Body of pancreas (tissue), 4 donors: ENCODE measurements around the gene EMC8. TPM values are rescaled to one million over a fixed set of nuclear protein-coding genes. Genes with fewer than 3 reads are reported as not detected.
"Not testable (repeated sequence)": the region's sequence is repeated elsewhere in the genome, so short reads cannot be mapped to it uniquely, and the experiment has no call there.

ENCODE experiments used
- ATAC-seq: fragments of 150-250 bp; one replicate; pipeline ENCODE4 v1.9.1; 2016
- DNase-seq, 4 donors: peaks; one replicate each; pipeline ENCODE4 v3.0.0-alpha.2; 2019
- H3K27ac ChIP-seq, 4 donors: fragments of 200-600 bp; sonication (generic); 1 replicate in 3 of 4; 2 replicates in 1 of 4; pipeline versions ENCODE4 v1.5.1 to v1.6.1; 2016 to 2019; ENCODE audit warnings: mild to moderate bottlenecking in 1 of 4, mixed read lengths in 1 of 4, moderate library complexity in 1 of 4
- H3K27me3 ChIP-seq, 2 donors: fragments of 200-600 bp; sonication (generic); one replicate each; pipeline ENCODE4 v1.6.0; 2016; ENCODE audit warnings: mild to moderate bottlenecking in 1 of 2
- H3K36me3 ChIP-seq, 2 donors: fragments of 200-600 bp; sonication (generic); replicated peaks in 1 of 2; 2 replicates each; pipeline ENCODE4 v1.5.1; 2016; ENCODE audit warnings: low read depth in 2 of 2; ENCODE audit not compliant: insufficient read depth in 1 of 2
- H3K4me1 ChIP-seq: fragments of 200-600 bp; sonication (generic); one replicate; pipeline ENCODE4 v1.6.0; 2016
- H3K4me3 ChIP-seq, 2 donors: fragments of 200-600 bp; sonication (generic); 1 replicate in 1 of 2; 2 replicates in 1 of 2; pipeline ENCODE4 v1.5.1; 2016 to 2019
- H3K9me3 ChIP-seq, 3 donors: fragments of 200-600 bp; sonication (generic); 1 replicate in 2 of 3; 2 replicates in 1 of 3; pipeline ENCODE4 v1.5.1; 2016
- POLR2A ChIP-seq, 3 donors: fragments of 450-650 bp; IDR thresholded peaks; one replicate each; pipeline ENCODE4 v1.6.1; 2016; ENCODE audit warnings: antibody characterized with exemption in 3 of 3, mild to moderate bottlenecking in 2 of 3
- WGBS, 2 donors: methylation state at CpG; one replicate each; pipeline ENCODE4 v1.1.5; 2017; 5-methylcytosine and 5-hydroxymethylcytosine counted together
- intact Hi-C: fragments of 100-400 bp; cut with DNase I; formaldehyde crosslinking; loops from one replicate; pipeline ENCODE4 v1.15.1; 2023
- total RNA-seq, 2 donors: library from RNA; depleted of rRNA; stranded (reverse); fragments of >200 nt; gene quantifications; one replicate each; pipeline ENCODE4 v1.1.0, GENCODE V29; 2016
- TF ChIP-seq, protein P1 (sequence below), 7 experiments: fragments of 450-650 bp in 4 of 7; fragments of 200-600 bp in 3 of 7; sonication (generic) in 3 of 7; IDR thresholded peaks; one replicate each; pipeline ENCODE4 v1.5.1; 2016 to 2019; ENCODE audit warnings: antibody characterized with exemption in 7 of 7

Gene EMC8
- total RNA-seq, 2 donors from 2014 or later = 16.3 to 30.7 TPM

DNA sequence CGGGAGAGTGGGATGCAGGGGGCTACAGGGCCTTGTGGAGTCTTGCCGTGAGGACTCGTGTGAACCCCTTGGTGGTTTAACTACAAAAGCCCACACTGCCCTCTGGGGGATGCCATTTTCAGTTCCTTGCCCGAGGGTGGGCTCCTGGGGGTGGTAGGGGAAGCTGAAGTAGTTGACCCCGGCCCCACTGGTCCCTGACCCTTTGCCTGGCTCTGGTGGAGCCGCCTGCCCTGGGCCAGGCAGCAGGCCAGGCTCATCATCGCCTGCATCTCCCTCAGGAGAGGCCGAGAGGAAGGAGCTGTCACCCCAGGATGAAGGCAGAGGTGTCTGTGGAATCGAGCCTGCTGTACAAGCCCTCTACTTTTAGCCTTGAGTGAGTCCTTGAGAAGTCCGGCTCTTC lies 10.3 kb upstream of the EMC8 start:
- no peak for TF ChIP-seq POLR2A (IDR thresholded peaks at IDR 0.05)
- TF ChIP-seq, protein P1, sequence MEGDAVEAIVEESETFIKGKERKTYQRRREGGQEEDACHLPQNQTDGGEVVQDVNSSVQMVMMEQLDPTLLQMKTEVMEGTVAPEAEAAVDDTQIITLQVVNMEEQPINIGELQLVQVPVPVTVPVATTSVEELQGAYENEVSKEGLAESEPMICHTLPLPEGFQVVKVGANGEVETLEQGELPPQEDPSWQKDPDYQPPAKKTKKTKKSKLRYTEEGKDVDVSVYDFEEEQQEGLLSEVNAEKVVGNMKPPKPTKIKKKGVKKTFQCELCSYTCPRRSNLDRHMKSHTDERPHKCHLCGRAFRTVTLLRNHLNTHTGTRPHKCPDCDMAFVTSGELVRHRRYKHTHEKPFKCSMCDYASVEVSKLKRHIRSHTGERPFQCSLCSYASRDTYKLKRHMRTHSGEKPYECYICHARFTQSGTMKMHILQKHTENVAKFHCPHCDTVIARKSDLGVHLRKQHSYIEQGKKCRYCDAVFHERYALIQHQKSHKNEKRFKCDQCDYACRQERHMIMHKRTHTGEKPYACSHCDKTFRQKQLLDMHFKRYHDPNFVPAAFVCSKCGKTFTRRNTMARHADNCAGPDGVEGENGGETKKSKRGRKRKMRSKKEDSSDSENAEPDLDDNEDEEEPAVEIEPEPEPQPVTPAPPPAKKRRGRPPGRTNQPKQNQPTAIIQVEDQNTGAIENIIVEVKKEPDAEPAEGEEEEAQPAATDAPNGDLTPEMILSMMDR (IDR thresholded peaks at IDR 0.05) = no peak
- peak overlapping the region in 2 of 4 donors; percentile 22 to 56 for H3K27ac ChIP-seq
- no peak overlapping the region for H3K4me3 ChIP-seq
- intact Hi-C loops = no loop called here
- peaks cover 10 to 18% of the 10 kb centered on the region in 2 donors for H3K36me3 ChIP-seq
- DNase-seq (no peak), ATAC-seq (no peak)
- no peaks in the 10 kb centered on the region for H3K9me3 ChIP-seq
- H3K27me3 ChIP-seq = no peaks in the 10 kb centered on the region
- H3K4me1 ChIP-seq = peaks cover 13% of the 10 kb centered on the region
- WGBS, 2 donors = 64 to 70% methylated on average over 6 to 10 of the region's 10 CpGs

DNA sequence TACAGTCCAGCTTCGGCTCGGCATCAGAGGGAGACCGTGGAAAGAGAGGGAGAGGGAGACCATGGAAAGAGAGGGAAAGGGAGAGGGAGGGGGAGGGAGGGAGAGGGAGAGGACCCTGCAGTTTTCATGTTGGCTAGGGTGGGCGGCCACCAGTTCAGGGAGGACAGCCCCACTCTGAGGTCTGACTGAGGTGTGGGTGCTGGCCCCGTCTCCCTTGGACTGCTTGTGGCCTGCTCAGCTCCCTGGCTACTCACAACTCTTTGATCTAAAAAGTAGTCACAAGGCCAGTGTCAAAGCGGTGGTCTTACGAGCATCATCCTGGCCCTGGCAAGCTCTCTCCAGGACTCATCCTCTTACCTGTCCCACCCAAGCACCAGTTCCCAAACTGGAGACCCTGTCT lies 9.6 kb upstream of the EMC8 start:
- TF ChIP-seq, protein P1 (IDR thresholded peaks at IDR 0.05) = no peak

DNA sequence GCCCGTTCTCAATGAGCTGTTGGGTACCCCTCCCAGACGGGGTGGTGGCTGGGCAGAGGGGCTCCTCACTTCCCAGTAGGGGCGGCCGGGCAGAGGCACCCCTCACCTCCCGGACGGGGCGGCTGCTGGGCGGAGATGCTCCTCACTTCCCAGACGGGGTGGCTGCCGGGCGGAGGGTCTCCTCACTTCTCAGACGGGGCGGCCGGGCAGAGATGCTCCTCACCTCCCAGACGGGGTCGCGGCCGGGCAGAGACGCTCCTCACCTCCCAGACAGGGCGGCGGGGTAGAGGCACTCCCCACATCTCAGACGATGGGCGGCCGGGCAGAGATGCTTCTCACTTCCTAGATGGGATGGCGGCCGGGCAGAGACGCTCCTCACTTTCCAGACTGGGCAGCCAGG lies 8.8 kb upstream of the EMC8 start:
- H3K4me3 ChIP-seq, ATAC-seq, H3K9me3 ChIP-seq, intact Hi-C loops, H3K27ac ChIP-seq, H3K27me3 ChIP-seq, DNase-seq: not testable (repeated sequence)
- Histone ChIP-seq H3K4me1 (peaks cover 13% of the 10 kb centered on the region), H3K36me3 (peaks cover 10 to 21% of the 10 kb centered on the region in 2 donors)
- WGBS, 2 donors = 98% methylated on average over 9 of the region's 27 CpGs; no CpG with 5 or more reads in 1 of the 2 donors

More for the DNA sequence above, 9.6 kb upstream of the EMC8 start:
- no peak overlapping the region for H3K27ac ChIP-seq
- H3K36me3 ChIP-seq = peaks cover 10 to 20% of the 10 kb centered on the region in 2 donors
- intact Hi-C loops = no loop called here
- DNase-seq (no peak), ATAC-seq (no peak)
- H3K4me1 ChIP-seq = peaks cover 13% of the 10 kb centered on the region
- H3K27me3 ChIP-seq = no peaks in the 10 kb centered on the region
- no peaks in the 10 kb centered on the region for H3K9me3 ChIP-seq
- WGBS, 2 donors = 96 to 97% methylated on average over 5 to 7 of the region's 7 CpGs
- no peak overlapping the region for H3K4me3 ChIP-seq

DNA sequence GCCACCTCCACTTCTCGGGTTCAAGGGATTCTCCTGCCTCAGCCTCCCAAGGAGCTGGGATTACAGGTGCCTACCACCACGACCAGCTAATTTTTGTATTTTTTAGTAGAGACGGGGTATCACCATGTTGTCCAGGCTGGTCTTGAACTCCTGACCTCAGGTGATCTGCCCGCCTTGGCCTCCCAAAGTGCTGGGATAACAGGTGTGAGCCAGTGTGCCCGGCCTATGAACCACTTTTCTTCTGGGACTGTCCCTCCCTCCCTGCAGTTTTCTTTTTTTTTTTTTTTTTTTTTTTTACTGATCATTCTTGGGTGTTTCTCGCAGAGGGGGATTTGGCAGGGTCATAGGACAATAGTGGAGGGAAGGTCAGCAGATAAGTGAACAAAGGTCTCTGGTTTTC lies 8.0 kb upstream of the EMC8 start:
- DNase-seq, H3K27ac ChIP-seq, intact Hi-C loops, ATAC-seq, H3K9me3 ChIP-seq, H3K4me3 ChIP-seq, H3K27me3 ChIP-seq: not testable (repeated sequence)
- 74 to 84% methylated on average over 6 of the region's 6 CpGs for whole genome bisulfite sequencing, 2 donors
- Histone ChIP-seq H3K36me3 (peaks cover 16 to 24% of the 10 kb centered on the region in 2 donors), H3K4me1 (peaks cover 13% of the 10 kb centered on the region)

DNA sequence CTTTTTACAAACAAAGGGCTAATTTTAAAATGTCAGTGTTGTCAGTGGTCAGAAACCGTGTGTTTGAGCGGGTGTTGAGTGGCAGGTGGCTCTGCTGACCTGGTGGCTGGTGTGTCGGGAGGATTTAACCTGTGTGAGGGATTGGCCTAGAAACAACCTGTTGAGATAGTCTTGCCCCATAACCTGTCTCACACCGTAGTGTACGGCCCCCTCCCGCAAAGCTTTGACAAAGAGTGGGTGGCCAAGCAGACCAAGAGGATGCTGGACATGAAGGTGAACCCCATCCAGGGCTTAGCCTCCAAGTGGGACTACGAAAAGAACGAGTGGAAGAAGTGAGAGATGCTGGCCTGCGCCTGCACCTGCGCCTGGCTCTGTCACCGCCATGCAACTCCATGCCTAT lies 7.2 kb upstream of the EMC8 start:
- ATAC-seq (no peak), DNase-seq (no peak)
- TF ChIP-seq, protein P1 (IDR thresholded peaks at IDR 0.05) = no peak
- TF ChIP-seq POLR2A (IDR thresholded peaks at IDR 0.05) = no peak
- Histone ChIP-seq H3K4me3 (no peak overlapping the region), H3K4me1 (peaks cover 13% of the 10 kb centered on the region), H3K27ac (no peak overlapping the region), H3K27me3 (no peaks in the 10 kb centered on the region), H3K36me3 (peaks cover 17 to 25% of the 10 kb centered on the region in 2 donors), H3K9me3 (no peaks in the 10 kb centered on the region)
- intact Hi-C loops = no loop called here
- WGBS, 2 donors = 93 to 97% methylated on average over 10 to 11 of the region's 11 CpGs

DNA sequence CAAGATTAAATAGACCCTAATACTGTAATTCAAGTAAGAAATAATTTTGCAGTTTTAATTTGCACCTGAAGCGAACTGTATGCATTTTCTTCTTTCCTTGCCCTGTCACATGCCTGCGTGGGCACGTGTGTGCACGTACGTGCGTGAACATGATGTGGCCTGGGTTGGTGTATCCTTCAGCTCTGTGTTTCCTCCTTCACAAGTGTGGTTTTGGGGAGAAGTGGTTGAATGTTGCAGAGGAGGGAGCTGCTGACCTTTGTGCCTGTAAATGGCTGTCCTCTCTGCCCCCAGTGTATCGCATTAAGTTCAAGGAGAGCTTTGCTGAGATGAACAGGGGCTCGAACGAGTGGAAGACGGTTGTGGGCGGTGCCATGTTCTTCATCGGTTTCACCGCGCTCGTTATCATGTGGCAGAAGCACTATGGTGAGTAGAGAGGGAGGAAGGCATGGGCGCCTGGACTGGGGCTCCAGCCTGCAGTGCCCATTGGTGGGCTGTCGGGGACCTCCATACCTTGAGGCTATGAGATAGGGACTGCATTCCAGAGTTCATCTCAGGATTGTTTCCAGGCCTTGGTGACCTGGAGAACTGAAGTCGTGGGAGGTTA lies 6.2 kb upstream of the EMC8 start:
- Histone ChIP-seq H3K4me1 (peaks cover 18% of the 10 kb centered on the region), H3K36me3 (peaks cover 17 to 27% of the 10 kb centered on the region in 2 donors), H3K4me3 (no peak overlapping the region), H3K27me3 (no peaks in the 10 kb centered on the region), H3K27ac (no peak overlapping the region), H3K9me3 (no peaks in the 10 kb centered on the region)
- intact Hi-C loops = no loop called here
- WGBS, 2 donors = 81 to 87% methylated on average over 17 to 18 of the region's 18 CpGs
- ATAC-seq (no peak), DNase-seq (no peak)
- TF ChIP-seq, protein P1 (IDR thresholded peaks at IDR 0.05) = no peak
- no peak for TF ChIP-seq POLR2A (IDR thresholded peaks at IDR 0.05)
